Mesendoderm (in vitro differentiated cells): ENCODE data around the gene PLAAT2.
A peak's percentile ranks its signal among the peaks of the same experiment; 100 is the strongest.

Source experiments
- DNase-seq: peaks from one replicate; pipeline ENCODE4 v3.0.0; 2013
- H2AK5ac ChIP-seq: 2 replicates; pipeline ENCODE4 v1.6.1; 2013; ENCODE audit warnings: low read length, inconsistent platforms
- H2BK120ac ChIP-seq: 2 replicates; pipeline ENCODE4 v1.6.1; 2013; ENCODE audit warnings: low read depth, mild to moderate bottlenecking, low read length, moderate library complexity, mixed read lengths
- H2BK15ac ChIP-seq: replicated peaks from 2 replicates; pipeline ENCODE4 v1.6.1; 2013; ENCODE audit warnings: low read depth, mild to moderate bottlenecking, moderate library complexity
- H2BK5ac ChIP-seq: 2 replicates; pipeline ENCODE4 v1.6.1; 2013; ENCODE audit warnings: low read length, inconsistent platforms
- H3K18ac ChIP-seq: 2 replicates; pipeline ENCODE4 v1.6.1; 2013; ENCODE audit warnings: mild to moderate bottlenecking, low read length, mixed read lengths
- H3K23ac ChIP-seq: one replicate; pipeline ENCODE4 v1.6.1; 2013; ENCODE audit warnings: low read length
- H3K27ac ChIP-seq: 2 replicates; pipeline ENCODE4 v1.5.1; 2013; ENCODE audit warnings: low read depth, mild to moderate bottlenecking, inconsistent platforms, low read length, moderate library complexity
- H3K27me3 ChIP-seq: 2 replicates; pipeline ENCODE4 v1.6.1; 2013; ENCODE audit warnings: low read length, control low read depth, mild to moderate bottlenecking, inconsistent platforms; ENCODE audit not compliant: insufficient read depth, poor library complexity
- H3K36me3 ChIP-seq: 2 replicates; pipeline ENCODE4 v1.6.1; 2013; ENCODE audit warnings: low read length, inconsistent platforms; ENCODE audit not compliant: control insufficient read depth, insufficient read depth
- H3K4ac ChIP-seq: one replicate; pipeline ENCODE4 v1.6.1; 2013; ENCODE audit warnings: low read depth, mild to moderate bottlenecking, low read length, moderate library complexity
- H3K4me1 ChIP-seq: 2 replicates; pipeline ENCODE4 v1.6.1; 2013; ENCODE audit warnings: low read depth, low read length, inconsistent platforms; ENCODE audit not compliant: control insufficient read depth
- H3K4me2 ChIP-seq: 2 replicates; pipeline ENCODE4 v1.6.1; 2013; ENCODE audit warnings: low read length
- H3K4me3 ChIP-seq: 2 replicates; pipeline ENCODE4 v1.5.1; 2013; ENCODE audit warnings: mild to moderate bottlenecking, low read length
- H3K56ac ChIP-seq: one replicate; pipeline ENCODE4 v1.6.1; 2013; ENCODE audit warnings: low read length
- H3K79me1 ChIP-seq: 2 replicates; pipeline ENCODE4 v1.6.1; 2013; ENCODE audit warnings: low read length, inconsistent platforms
- H3K79me2 ChIP-seq: 2 replicates; pipeline ENCODE4 v1.6.1; 2013; ENCODE audit warnings: mild to moderate bottlenecking, low read length; ENCODE audit not compliant: control insufficient read depth, insufficient read depth
- H3K9ac ChIP-seq: 2 replicates; pipeline ENCODE4 v1.6.1; 2013; ENCODE audit warnings: low read length, inconsistent platforms
- H4K5ac ChIP-seq: one replicate; pipeline ENCODE4 v1.6.1; 2013; ENCODE audit warnings: low read length
- H4K8ac ChIP-seq: one replicate; pipeline ENCODE4 v1.6.1; 2013; ENCODE audit warnings: low read depth, mild to moderate bottlenecking, control low read depth, low read length, moderate library complexity
- WGBS: extraction: QIAGEN DNeasy Blood & Tissue Kit; methylation state at CpG from one replicate; pipeline ENCODE4 v1.1.7; 2013; ENCODE audit warnings: low lambda C conversion rate, missing lambda C conversion rate; ENCODE audit not compliant: insufficient coverage; ENCODE audit errors: extremely low coverage; 5-methylcytosine and 5-hydroxymethylcytosine counted together

The PLAAT2 gene

GRCh38 chr11:63536669-63537292 is 26.4 kb downstream of the PLAAT2 start, which contains the start of gene PLAAT4:
Gene PLAAT4, plus strand, starts transcription at chr11:63536808. Its CDS starts 61 bp downstream, at chr11:63536869.
- Histone ChIP-seq H3K9ac (no peak within 1 kb of the TSS), H3K23ac (no peak within 1 kb of the TSS), H3K27ac (no peak within 1 kb of the TSS), H3K27me3 (no peaks in the 10 kb centered on the region), H3K56ac (peak within 1 kb of the TSS; percentile 35), H3K36me3 (no peaks in the 10 kb centered on the region), H2AK5ac (no peak within 1 kb of the TSS), H3K4me1 (peaks cover 5% of the 10 kb centered on the region), H3K79me1 (no peaks in the 10 kb centered on the region), H3K4ac (no peak within 1 kb of the TSS), H2BK120ac (no peak within 1 kb of the TSS), H3K18ac (no peak within 1 kb of the TSS), H2BK5ac (no peak within 1 kb of the TSS), H3K4me2 (no peak within 1 kb of the TSS), H2BK15ac (no peak within 1 kb of the TSS), H4K8ac (no peak within 1 kb of the TSS), H3K79me2 (no peaks in the 10 kb centered on the region), H3K4me3 (no peak within 1 kb of the TSS), H4K5ac (no peak within 1 kb of the TSS)
- no CpG with 5 or more reads among the region's 10 CpGs for WGBS
- DNase-seq, result no peak

GRCh38 chr11:63535734-63536133 is 27.4 kb downstream of the PLAAT2 start:
- Histone ChIP-seq H3K4me3 (no peak overlapping the region), H2BK15ac (no peak overlapping the region), H3K9ac (no peak overlapping the region), H4K5ac (no peak overlapping the region), H3K4me1 (peaks cover 7% of the 10 kb centered on the region), H4K8ac (no peak overlapping the region), H3K27ac (no peak overlapping the region), H3K79me2 (no peaks in the 10 kb centered on the region), H3K4me2 (no peak overlapping the region), H2BK5ac (no peak overlapping the region), H3K79me1 (no peaks in the 10 kb centered on the region), H3K27me3 (no peaks in the 10 kb centered on the region), H3K56ac (no peak overlapping the region), H3K4ac (no peak overlapping the region), H3K23ac (no peak overlapping the region), H2AK5ac (no peak overlapping the region), H3K36me3 (no peaks in the 10 kb centered on the region), H2BK120ac (no peak overlapping the region), H3K18ac (no peak overlapping the region)
- DNase-seq, result no peak
- WGBS, result no CpG with 5 or more reads among the region's 1 CpG

GRCh38 chr11:63534895-63535461 is 28.2 kb downstream of the PLAAT2 start:
- Histone ChIP-seq H2BK5ac (no peak overlapping the region), H2BK120ac (no peak overlapping the region), H2BK15ac (no peak overlapping the region), H4K8ac (no peak overlapping the region), H3K23ac (no peak overlapping the region), H2AK5ac (no peak overlapping the region), H3K4ac (no peak overlapping the region), H3K4me3 (no peak overlapping the region), H4K5ac (no peak overlapping the region), H3K79me2 (no peaks in the 10 kb centered on the region), H3K27ac (no peak overlapping the region), H3K79me1 (no peaks in the 10 kb centered on the region), H3K4me2 (no peak overlapping the region), H3K56ac (no peak overlapping the region), H3K36me3 (no peaks in the 10 kb centered on the region), H3K9ac (no peak overlapping the region), H3K4me1 (peaks cover 7% of the 10 kb centered on the region), H3K18ac (no peak overlapping the region), H3K27me3 (no peaks in the 10 kb centered on the region)
- WGBS, result no CpG with 5 or more reads among the region's 5 CpGs
- DNase-seq, result no peak

GRCh38 chr11:63534076-63534475 is 29.1 kb downstream of the PLAAT2 start:
- Histone ChIP-seq H2AK5ac (no peak overlapping the region), H3K4ac (no peak overlapping the region), H4K8ac (no peak overlapping the region), H3K18ac (no peak overlapping the region), H3K79me2 (no peaks in the 10 kb centered on the region), H3K27ac (no peak overlapping the region), H3K4me3 (no peak overlapping the region), H3K36me3 (no peaks in the 10 kb centered on the region), H2BK15ac (no peak overlapping the region), H3K9ac (no peak overlapping the region), H4K5ac (no peak overlapping the region), H2BK5ac (no peak overlapping the region), H3K23ac (no peak overlapping the region), H3K4me1 (peaks cover 7% of the 10 kb centered on the region), H3K27me3 (no peaks in the 10 kb centered on the region), H2BK120ac (no peak overlapping the region), H3K79me1 (no peaks in the 10 kb centered on the region), H3K56ac (no peak overlapping the region), H3K4me2 (no peak overlapping the region)
- no CpG with 5 or more reads among the region's 3 CpGs for WGBS
- no peak for DNase-seq

GRCh38 chr11:63532799-63533475 is 30.2 kb downstream of the PLAAT2 start:
- H3K4ac ChIP-seq, result no peak overlapping the region
- no CpG with 5 or more reads among the region's 4 CpGs for WGBS
- no peaks in the 10 kb centered on the region for H3K36me3 ChIP-seq
- H3K4me1 ChIP-seq, result peaks cover 10% of the 10 kb centered on the region
- no peaks in the 10 kb centered on the region for H3K79me2 ChIP-seq
- no peak overlapping the region for H3K27ac ChIP-seq
- no peak overlapping the region for H4K5ac ChIP-seq
- H4K8ac ChIP-seq, result no peak overlapping the region
- H3K56ac ChIP-seq, result peak overlapping the region; percentile 75
- H3K4me2 ChIP-seq, result no peak overlapping the region
- no peaks in the 10 kb centered on the region for H3K79me1 ChIP-seq
- H3K27me3 ChIP-seq, result no peaks in the 10 kb centered on the region
- no peak overlapping the region for H3K4me3 ChIP-seq
- peak overlapping the region; percentile 48 for H2AK5ac ChIP-seq
- H2BK15ac ChIP-seq, result no peak overlapping the region
- peak overlapping the region; percentile 75 for H2BK5ac ChIP-seq
- H3K18ac ChIP-seq, result peak overlapping the region; percentile 43
- H2BK120ac ChIP-seq, result no peak overlapping the region
- H3K9ac ChIP-seq, result no peak overlapping the region
- DNase-seq, result peak; percentile 77
- H3K23ac ChIP-seq, result no peak overlapping the region
